OCI-LY1 (cell line): ENCODE results near the gene LPCAT1.

Experiments
- EZH2 ChIP-seq: fragments of 200-600 bp; sonication (generic), shearing (Covaris generic); IDR thresholded peaks from 2 replicates; pipeline ENCODE4 v1.8.0; 2017; ENCODE audit warnings: borderline replicate concordance, mixed run types, mild to moderate bottlenecking, antibody characterized with exemption, low read length, moderate library complexity, mixed read lengths
- TF ChIP-seq, protein P1 (sequence below): fragments of 200-600 bp; sonication (generic), shearing (Covaris generic); IDR thresholded peaks from 2 replicates; pipeline ENCODE4 v1.5.1; 2017; ENCODE audit warnings: mild to moderate bottlenecking, antibody characterized with exemption, low read length, moderate library complexity, mixed read lengths

- TF ChIP-seq, protein P1, sequence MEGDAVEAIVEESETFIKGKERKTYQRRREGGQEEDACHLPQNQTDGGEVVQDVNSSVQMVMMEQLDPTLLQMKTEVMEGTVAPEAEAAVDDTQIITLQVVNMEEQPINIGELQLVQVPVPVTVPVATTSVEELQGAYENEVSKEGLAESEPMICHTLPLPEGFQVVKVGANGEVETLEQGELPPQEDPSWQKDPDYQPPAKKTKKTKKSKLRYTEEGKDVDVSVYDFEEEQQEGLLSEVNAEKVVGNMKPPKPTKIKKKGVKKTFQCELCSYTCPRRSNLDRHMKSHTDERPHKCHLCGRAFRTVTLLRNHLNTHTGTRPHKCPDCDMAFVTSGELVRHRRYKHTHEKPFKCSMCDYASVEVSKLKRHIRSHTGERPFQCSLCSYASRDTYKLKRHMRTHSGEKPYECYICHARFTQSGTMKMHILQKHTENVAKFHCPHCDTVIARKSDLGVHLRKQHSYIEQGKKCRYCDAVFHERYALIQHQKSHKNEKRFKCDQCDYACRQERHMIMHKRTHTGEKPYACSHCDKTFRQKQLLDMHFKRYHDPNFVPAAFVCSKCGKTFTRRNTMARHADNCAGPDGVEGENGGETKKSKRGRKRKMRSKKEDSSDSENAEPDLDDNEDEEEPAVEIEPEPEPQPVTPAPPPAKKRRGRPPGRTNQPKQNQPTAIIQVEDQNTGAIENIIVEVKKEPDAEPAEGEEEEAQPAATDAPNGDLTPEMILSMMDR, result no peak
- no peak for TF ChIP-seq EZH2
These were observed 42.3 kb downstream of the LPCAT1 start for GRCh38 chr5:1481266-1481958.
